Transverse colon (tissue), 4 donors: ENCODE data around the gene ASIC2. TPM values are rescaled to one million over a fixed set of nuclear protein-coding genes. Genes with fewer than 3 reads are reported as not detected.

Experiments
- DNase-seq: peaks from one replicate; pipeline ENCODE4 v3.0.0-alpha.2; 2019
- H3K27ac ChIP-seq, 4 donors: fragments of 200-600 bp; sonication (generic); 2 replicates each; pipeline ENCODE4 v1.5.1; 2016 to 2018; ENCODE audit warnings: inconsistent platforms in 4 of 4
- H3K27me3 ChIP-seq: fragments of 200-600 bp; sonication (generic); 2 replicates; pipeline ENCODE4 v1.5.1; 2017; ENCODE audit warnings: inconsistent platforms
- H3K36me3 ChIP-seq, 4 donors: fragments of 200-600 bp; sonication (generic); 2 replicates each; pipeline ENCODE4 v1.5.1; 2017 to 2019; ENCODE audit warnings: inconsistent platforms in 4 of 4
- H3K4me1 ChIP-seq, 4 donors: fragments of 200-600 bp; sonication (generic); 2 replicates each; pipeline ENCODE4 v1.5.1; 2017 to 2020; ENCODE audit warnings: inconsistent platforms in 4 of 4
- H3K4me3 ChIP-seq, 4 donors: fragments of 200-600 bp; sonication (generic); 1 replicate in 1 of 4; 2 replicates in 3 of 4; pipeline versions ENCODE4 v1.5.1 to v1.6.1; 2017 to 2019; ENCODE audit warnings: inconsistent platforms in 4 of 4
- H3K9me3 ChIP-seq, 2 donors: fragments of 200-600 bp; sonication (generic); 2 replicates each; pipeline ENCODE4 v1.5.1; 2017 to 2019; ENCODE audit warnings: inconsistent platforms in 2 of 2
- EP300 ChIP-seq: sonication (generic); formaldehyde crosslinking; IDR thresholded peaks from one replicate; pipeline ENCODE4 v1.6.1; 2017; ENCODE audit warnings: antibody characterized with exemption, low read depth
- POLR2A ChIP-seq: fragments of 450-650 bp; IDR thresholded peaks from one replicate; pipeline ENCODE4 v1.6.1; 2016; ENCODE audit warnings: antibody characterized with exemption, mild to moderate bottlenecking, moderate library complexity
- POLR2AphosphoS5 ChIP-seq, 3 donors: sonication (generic); formaldehyde crosslinking; IDR thresholded peaks; one replicate each; pipeline ENCODE4 v1.6.1; 2016; ENCODE audit warnings: antibody characterized with exemption in 3 of 3
- WGBS, 2 donors: methylation state at CpG; one replicate each; pipeline ENCODE4 v1.1.5; 2018; ENCODE audit warnings: low coverage in 1 of 2; 5-methylcytosine and 5-hydroxymethylcytosine counted together
- in situ Hi-C, 4 donors: fragments of 200-750 bp; cut with MboI; loops; one replicate each; pipeline versions ENCODE4 v1.15.0 to v1.15.1; 2017; ENCODE audit warnings: low sequenced_read_pairs in 3 of 4, low pct_ligation_motif_present in 1 of 4, low pct_unique_long_range_greater_than_20kb in 1 of 4
- intact Hi-C: fragments of 100-400 bp; cut with DNase I; formaldehyde crosslinking; loops from one replicate; pipeline ENCODE4 v1.15.1; 2023; ENCODE audit warnings: low total_unique reads
- total RNA-seq, 4 donors: library from RNA; depleted of rRNA; stranded (reverse); fragments of >200 nt; gene quantifications; one replicate each; pipeline ENCODE4 v1.1.0, GENCODE V29; 2016
- TF ChIP-seq, protein P1 (sequence below), 5 experiments: fragments of 200-600 bp in 3 of 5; fragments of 450-650 bp in 2 of 5; sonication (generic) in 3 of 5; IDR thresholded peaks; 1 replicate in 2 of 5; 2 replicates in 3 of 5; pipeline ENCODE4 v1.5.1; 2016 to 2017; ENCODE audit warnings: antibody characterized with exemption in 5 of 5, inconsistent platforms in 3 of 5, mild to moderate bottlenecking in 2 of 5, moderate library complexity in 1 of 5

ASIC2 gene
- total RNA-seq, 4 donors from 2014 or later: 0.16 to 0.55 TPM; not detected in 2

GRCh38 chr17:33142705-33143299 is 150.3 kb downstream of the ASIC2 start:
- TF ChIP-seq POLR2A (no peak), EP300 (no peak), POLR2AphosphoS5 (IDR thresholded peaks at IDR 0.05) (no peak)
- TF ChIP-seq, protein P1, sequence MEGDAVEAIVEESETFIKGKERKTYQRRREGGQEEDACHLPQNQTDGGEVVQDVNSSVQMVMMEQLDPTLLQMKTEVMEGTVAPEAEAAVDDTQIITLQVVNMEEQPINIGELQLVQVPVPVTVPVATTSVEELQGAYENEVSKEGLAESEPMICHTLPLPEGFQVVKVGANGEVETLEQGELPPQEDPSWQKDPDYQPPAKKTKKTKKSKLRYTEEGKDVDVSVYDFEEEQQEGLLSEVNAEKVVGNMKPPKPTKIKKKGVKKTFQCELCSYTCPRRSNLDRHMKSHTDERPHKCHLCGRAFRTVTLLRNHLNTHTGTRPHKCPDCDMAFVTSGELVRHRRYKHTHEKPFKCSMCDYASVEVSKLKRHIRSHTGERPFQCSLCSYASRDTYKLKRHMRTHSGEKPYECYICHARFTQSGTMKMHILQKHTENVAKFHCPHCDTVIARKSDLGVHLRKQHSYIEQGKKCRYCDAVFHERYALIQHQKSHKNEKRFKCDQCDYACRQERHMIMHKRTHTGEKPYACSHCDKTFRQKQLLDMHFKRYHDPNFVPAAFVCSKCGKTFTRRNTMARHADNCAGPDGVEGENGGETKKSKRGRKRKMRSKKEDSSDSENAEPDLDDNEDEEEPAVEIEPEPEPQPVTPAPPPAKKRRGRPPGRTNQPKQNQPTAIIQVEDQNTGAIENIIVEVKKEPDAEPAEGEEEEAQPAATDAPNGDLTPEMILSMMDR (IDR thresholded peaks at IDR 0.05): no peak
- in situ Hi-C loops (loop anchor here in 1 of 4 donors (25.0 kb wide), 1 partner anchor 94 kb away; no protein-coding TSS in a partner anchor), intact Hi-C loops (no loop called here)
- no peaks in the 10 kb centered on the region for H3K4me1 ChIP-seq
- no peak for DNase-seq
- H3K36me3 ChIP-seq: no peaks in the 10 kb centered on the region
- no peaks in the 10 kb centered on the region for H3K9me3 ChIP-seq
- no peaks in the 10 kb centered on the region for H3K27me3 ChIP-seq
- H3K27ac ChIP-seq: no peak overlapping the region
- 49 to 57% methylated on average over 2 to 3 of the region's 3 CpGs for WGBS, 2 donors
- no peak overlapping the region for H3K4me3 ChIP-seq

DNA sequence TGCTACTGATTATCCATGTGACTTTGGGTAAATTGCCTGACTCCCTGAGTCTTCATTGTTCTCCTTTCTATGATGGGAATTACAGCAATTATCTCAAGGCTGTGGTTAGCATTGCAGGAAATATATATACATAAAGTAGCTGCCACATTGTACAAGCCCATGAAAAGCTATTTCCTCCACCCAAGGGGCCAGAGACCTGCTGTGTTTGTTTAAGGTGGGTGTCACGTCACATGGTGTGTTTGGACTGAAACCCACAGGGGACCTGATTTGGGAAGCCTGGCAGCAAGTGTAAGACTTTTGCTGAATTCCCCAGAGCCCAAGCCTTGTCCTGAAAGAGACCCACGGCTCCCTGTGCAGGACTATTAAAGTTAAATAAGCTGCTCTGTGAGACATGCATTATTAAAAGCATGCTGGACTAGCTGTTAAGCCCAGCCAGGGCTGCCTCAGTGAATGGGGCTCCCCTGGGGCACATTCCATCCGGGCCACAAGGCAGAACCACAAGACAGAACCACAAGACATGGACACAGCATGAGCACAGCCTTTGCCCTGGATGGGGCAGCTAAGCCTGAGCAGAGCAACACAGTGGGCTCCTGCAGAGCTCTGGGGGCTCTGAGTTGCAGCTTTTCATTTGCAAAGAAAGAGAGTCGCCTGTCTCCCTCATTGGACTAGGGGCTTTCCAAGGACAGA is 152.5 kb downstream of the ASIC2 start:
- Histone ChIP-seq H3K4me1 (no peaks in the 10 kb centered on the region), H3K27ac (no peak overlapping the region), H3K36me3 (no peaks in the 10 kb centered on the region), H3K9me3 (no peaks in the 10 kb centered on the region), H3K4me3 (no peak overlapping the region), H3K27me3 (no peaks in the 10 kb centered on the region)
- no peak for DNase-seq
- in situ Hi-C loops (loop anchor here in 1 of 4 donors (25.0 kb wide), 1 partner anchor 97 kb away; no protein-coding TSS in a partner anchor), intact Hi-C loops (no loop called here)
- 38 to 60% methylated on average over 1 to 4 of the region's 4 CpGs for WGBS, 2 donors
- TF ChIP-seq POLR2AphosphoS5 (IDR thresholded peaks at IDR 0.05) (no peak), EP300 (no peak), POLR2A (no peak)
- TF ChIP-seq, protein P1 (IDR thresholded peaks at IDR 0.05): no peak

DNA sequence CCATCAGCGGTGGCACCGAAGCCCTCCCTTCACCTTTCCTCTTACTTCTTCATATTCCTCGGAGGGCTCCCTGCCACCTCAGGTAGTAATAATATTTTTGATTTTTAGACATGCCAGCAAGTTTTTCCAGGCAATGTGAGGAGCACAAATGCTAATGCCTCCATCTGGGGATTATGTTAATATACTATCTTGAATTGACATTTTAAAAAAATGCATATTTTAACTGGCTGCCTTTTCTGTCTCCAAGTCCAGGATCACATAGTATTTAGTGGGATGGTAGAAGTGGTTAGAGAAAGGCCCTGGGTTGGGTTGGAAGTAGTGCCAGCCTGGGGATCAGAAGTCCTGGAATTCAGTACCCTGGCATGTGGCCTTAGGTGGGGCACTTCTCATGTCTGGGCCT is 154.5 kb downstream of the ASIC2 start:
- DNase-seq: no peak
- Histone ChIP-seq H3K36me3 (no peaks in the 10 kb centered on the region), H3K4me3 (no peak overlapping the region), H3K4me1 (no peaks in the 10 kb centered on the region), H3K27me3 (no peaks in the 10 kb centered on the region), H3K9me3 (no peaks in the 10 kb centered on the region), H3K27ac (no peak overlapping the region)
- in situ Hi-C loops: loop anchor here in 1 of 4 donors (25.0 kb wide), 1 partner anchor 99 kb away; no protein-coding TSS in a partner anchor
- intact Hi-C loops: no loop called here
- TF ChIP-seq POLR2AphosphoS5 (IDR thresholded peaks at IDR 0.05) (no peak), POLR2A (no peak), EP300 (no peak)
- TF ChIP-seq, protein P1 (IDR thresholded peaks at IDR 0.05): no peak
- 65 to 67% methylated on average over 3 of the region's 3 CpGs for WGBS, 2 donors

- no peak overlapping the region for H3K27ac ChIP-seq
- no peaks in the 10 kb centered on the region for H3K36me3 ChIP-seq
- no peaks in the 10 kb centered on the region for H3K4me1 ChIP-seq
- H3K27me3 ChIP-seq: no peaks in the 10 kb centered on the region
- in situ Hi-C loops: loop anchor here in 1 of 4 donors (25.0 kb wide), 1 partner anchor 100 kb away; no protein-coding TSS in a partner anchor
- no peaks in the 10 kb centered on the region for H3K9me3 ChIP-seq
- TF ChIP-seq POLR2AphosphoS5 (IDR thresholded peaks at IDR 0.05) (no peak), POLR2A (no peak), EP300 (no peak)
- TF ChIP-seq, protein P1 (IDR thresholded peaks at IDR 0.05): no peak
- intact Hi-C loops: no loop called here
- no peak for DNase-seq
- H3K4me3 ChIP-seq: no peak overlapping the region
These were observed 155.7 kb downstream of the ASIC2 start for GRCh38 chr17:33137426-33137825.
